Measurements from ENCODE around the gene CNPY2.
"Not testable (repeated sequence)": the region's sequence is repeated elsewhere in the genome, so short reads cannot be mapped to it uniquely, and the experiment has no call there.

The CNPY2 gene

GRCh38 chr12:56315622-56316473 lies at the start of gene CNPY2:
TSS of gene CNPY2 (minus strand) at chr12:56315988. CDS start at chr12:56315217, 771 bp downstream.
- peak; percentile 93 for DNase-seq

- no peak for DNase-seq
Observed at GRCh38 chr12:56362130-56363059, 46.6 kb upstream of the CNPY2 start, which contains the start of gene APOF. TSS of gene APOF (minus strand) at chr12:56362857. CDS start at chr12:56362745, 112 bp downstream.

- DNase-seq, result no peak
Observed at GRCh38 chr12:56361487-56362129, 45.8 kb upstream of the CNPY2 start.

GRCh38 chr12:56359851-56360767 lies 44.3 kb upstream of the CNPY2 start, which contains the start of gene STAT2:
TSS of gene STAT2 (minus strand) at chr12:56360107. CDS start at chr12:56356571, 3,536 bp downstream.
- peak; percentile 95 for DNase-seq

GRCh38 chr12:56358836-56359532 lies 43.2 kb upstream of the CNPY2 start:
- no peak for DNase-seq

- no peak for DNase-seq
Observed at GRCh38 chr12:56351325-56351724, 35.5 kb upstream of the CNPY2 start.

- DNase-seq, result no peak
Observed at GRCh38 chr12:56350662-56351061, 34.9 kb upstream of the CNPY2 start.

- DNase-seq, result no peak
Observed at GRCh38 chr12:56348776-56349175, 33.0 kb upstream of the CNPY2 start.

GRCh38 chr12:56347255-56347654 lies 31.5 kb upstream of the CNPY2 start:
- not testable (repeated sequence) for DNase-seq

- DNase-seq, result no peak
Observed at GRCh38 chr12:56346675-56347074, 30.9 kb upstream of the CNPY2 start.

GRCh38 chr12:56342290-56342689 lies 26.5 kb upstream of the CNPY2 start:
- DNase-seq, result not testable (repeated sequence)

- no peak for DNase-seq
Observed at GRCh38 chr12:56341616-56342015, 25.8 kb upstream of the CNPY2 start.

GRCh38 chr12:56339158-56339422 lies 23.3 kb upstream of the CNPY2 start:
- no peak for DNase-seq

GRCh38 chr12:56338308-56339157 lies 22.7 kb upstream of the CNPY2 start, which contains the start of gene IL23A:
TSS of gene IL23A (plus strand) at chr12:56338884. CDS start at chr12:56339045, 161 bp downstream.
- DNase-seq, result no peak

- no peak for DNase-seq
Observed at GRCh38 chr12:56337753-56338251, 22.0 kb upstream of the CNPY2 start.

- no peak for DNase-seq
Observed at GRCh38 chr12:56336361-56337167, 20.8 kb upstream of the CNPY2 start.

- not testable (repeated sequence) for DNase-seq
Observed at GRCh38 chr12:56335527-56335926, 19.7 kb upstream of the CNPY2 start.

GRCh38 chr12:56334490-56334793 lies 18.7 kb upstream of the CNPY2 start:
- DNase-seq, result no peak
